HG03565 (cell line): Measurements from ENCODE around the gene DLGAP1.
A peak's percentile ranks its signal among the peaks of the same experiment; 100 is the strongest.

Source experiments
- ATAC-seq: cut with Tn5 transposase; IDR thresholded peaks from one replicate; pipeline ENCODE4 v1.9.1; 2021; ENCODE audit warnings: mild to moderate bottlenecking, moderate library complexity; ENCODE audit not compliant: unreplicated experiment

DLGAP1 gene

DNA sequence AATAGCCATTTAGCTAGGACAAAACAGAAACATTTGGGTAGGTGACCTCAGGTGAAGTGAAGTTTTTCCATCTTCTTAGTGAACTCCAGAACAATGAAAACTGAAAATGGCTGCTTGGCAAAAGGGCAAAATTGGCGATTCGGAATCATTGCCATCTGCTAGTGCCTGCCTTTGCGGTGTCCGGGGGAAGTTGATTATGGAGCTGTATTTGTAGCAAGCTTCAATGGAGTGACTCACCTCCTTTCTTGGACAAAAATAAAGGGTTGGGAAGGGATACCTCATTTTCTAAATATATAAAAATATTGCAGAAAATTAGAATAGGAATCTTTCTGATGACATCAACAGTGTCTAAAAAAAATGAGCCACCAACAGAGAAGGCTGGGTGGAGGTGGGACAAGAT, 544.6 kb downstream of the DLGAP1 start:
- ATAC-seq = no peak

DNA sequence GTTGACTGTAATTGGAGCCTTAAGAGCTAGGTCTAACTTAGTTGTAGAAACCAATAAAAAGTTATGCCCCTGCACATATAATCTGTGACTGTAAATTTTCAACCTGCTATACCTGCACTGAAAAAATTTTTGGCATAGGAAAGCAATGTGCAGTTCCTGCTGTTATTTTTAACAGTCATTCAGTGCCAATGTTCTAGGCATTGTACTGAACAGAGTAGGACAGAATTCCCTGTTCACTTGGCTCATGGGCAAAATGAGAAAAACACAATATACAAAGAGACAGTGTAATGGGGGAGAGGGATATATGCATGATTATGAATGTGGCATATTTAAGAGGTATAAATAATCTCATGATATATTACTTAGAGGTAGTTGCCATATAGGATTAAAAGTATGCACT, 547.2 kb downstream of the DLGAP1 start:
- no peak for ATAC-seq

DNA sequence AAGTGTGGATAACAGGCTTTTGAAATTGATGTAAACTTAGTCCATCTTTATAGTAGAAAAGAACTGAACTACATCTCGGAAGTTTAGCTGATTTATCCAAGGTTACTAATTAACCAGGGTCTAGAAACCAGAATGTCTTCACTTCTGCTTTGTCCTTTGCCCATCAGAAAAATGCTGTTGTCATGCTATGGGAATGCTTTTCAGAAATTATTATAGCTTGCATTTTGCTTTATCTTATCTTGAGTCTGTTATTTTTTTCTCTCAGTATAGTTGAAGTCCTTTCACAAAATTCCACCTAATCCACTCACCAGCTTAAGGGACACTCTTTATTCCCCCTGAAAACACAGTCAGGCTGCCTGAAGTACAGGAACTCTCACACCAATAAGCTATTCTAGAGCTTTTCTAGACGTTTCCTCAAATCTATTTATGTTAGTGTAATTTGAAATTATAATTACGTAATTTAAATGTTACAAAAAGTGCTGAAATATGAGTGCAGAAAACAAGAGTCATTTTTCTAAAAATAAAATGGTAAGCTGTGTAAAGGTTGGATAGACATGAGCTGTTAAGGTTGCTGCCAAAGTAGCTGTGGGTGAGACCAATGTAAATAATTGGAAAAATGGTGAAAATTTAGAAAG, 548.9 kb downstream of the DLGAP1 start:
- no peak for ATAC-seq

DNA sequence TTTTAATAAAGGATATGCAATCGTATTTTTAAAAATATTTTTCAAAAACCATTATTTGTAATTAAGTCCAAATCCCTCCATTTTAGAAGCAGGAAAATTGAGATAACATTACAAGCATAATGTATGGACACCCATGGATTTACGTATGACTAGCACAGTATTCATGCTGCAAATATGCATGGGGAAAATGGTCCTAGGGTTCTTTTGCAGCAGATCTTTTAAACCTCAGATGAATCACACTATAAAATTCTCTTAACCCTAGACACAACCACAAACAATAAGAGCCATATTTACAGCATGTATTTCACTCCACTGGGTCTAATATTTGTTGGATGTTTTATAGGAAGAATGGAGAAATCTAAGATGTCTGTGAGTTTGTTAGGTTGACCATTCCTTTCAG, 551.8 kb downstream of the DLGAP1 start:
- ATAC-seq = no peak

DNA sequence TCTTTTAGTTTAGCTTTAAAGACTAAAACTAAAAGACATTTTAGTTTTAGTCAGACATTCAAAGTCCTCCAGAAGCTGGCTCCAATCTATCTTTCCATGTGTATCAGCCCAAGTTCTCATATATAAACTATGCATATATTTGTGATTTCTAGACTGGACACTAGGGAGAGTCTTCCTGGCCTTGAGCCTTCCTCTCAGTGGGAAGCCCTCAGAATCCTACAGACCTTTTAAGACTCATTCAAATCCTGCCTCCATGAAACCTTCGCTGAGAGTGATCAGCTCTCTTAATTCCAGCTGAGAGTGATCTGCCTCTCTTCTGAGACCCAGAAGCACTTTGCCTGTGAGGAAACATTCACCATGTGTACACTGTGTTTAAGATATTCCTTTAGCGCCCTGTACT, 552.4 kb downstream of the DLGAP1 start:
- no peak for ATAC-seq

DNA sequence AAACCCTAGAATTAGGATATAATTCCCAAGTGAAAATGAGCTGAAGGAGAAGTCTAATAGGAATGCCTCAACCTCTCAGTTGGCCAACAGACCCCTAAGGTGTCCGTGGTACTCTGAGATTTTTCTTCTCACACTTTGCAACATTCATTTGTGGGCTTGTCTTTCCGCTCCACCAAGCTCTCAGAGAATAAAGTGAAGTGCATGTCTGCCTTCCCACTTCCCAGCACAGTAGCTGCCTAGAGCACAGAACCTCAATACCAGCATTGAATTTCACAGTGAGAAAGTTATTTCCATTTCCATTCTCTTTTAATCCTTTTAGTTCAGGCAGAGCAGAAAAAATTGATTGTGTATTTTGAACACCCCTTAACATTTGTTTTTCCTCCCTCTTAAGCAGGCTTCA, 553.3 kb downstream of the DLGAP1 start:
- ATAC-seq = no peak

DNA sequence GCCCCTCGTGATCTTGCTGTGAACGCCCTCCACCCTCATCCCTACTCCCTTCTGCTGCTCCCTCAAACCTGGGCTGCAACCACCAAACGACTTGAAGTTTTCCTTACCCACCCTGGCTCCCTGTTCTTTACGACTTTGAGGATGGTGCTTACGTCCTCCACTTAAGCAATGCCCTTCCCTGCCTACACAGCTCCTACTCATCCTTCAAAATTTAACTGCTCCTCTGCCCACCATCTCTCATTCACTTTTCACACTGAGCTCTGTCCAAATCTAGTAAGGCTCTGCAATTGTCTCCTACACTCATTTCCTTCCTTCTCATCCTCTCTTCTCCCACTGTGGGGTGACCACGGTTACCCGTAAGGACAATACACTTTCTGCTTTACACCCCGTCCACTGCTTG, 554.1 kb downstream of the DLGAP1 start:
- no peak for ATAC-seq

DNA sequence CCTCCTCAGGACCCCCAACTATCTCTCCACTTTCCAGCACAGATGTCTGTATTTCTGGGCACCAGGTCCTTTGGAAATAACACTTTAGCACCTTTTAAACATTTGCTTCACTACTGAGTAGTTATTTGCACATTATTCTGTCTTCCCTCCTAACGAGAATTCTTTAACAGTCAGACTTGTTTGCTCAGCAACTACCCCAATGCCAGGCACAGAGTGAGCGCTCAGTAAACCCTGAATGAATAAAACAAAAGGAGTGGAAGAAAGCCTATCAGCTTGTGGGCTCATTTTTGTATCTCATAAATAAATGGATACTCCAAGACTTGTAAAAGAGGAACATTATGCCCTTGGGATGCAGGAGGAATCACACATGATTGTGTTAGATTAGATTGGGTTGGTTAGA, 554.8 kb downstream of the DLGAP1 start:
- no peak for ATAC-seq

DNA sequence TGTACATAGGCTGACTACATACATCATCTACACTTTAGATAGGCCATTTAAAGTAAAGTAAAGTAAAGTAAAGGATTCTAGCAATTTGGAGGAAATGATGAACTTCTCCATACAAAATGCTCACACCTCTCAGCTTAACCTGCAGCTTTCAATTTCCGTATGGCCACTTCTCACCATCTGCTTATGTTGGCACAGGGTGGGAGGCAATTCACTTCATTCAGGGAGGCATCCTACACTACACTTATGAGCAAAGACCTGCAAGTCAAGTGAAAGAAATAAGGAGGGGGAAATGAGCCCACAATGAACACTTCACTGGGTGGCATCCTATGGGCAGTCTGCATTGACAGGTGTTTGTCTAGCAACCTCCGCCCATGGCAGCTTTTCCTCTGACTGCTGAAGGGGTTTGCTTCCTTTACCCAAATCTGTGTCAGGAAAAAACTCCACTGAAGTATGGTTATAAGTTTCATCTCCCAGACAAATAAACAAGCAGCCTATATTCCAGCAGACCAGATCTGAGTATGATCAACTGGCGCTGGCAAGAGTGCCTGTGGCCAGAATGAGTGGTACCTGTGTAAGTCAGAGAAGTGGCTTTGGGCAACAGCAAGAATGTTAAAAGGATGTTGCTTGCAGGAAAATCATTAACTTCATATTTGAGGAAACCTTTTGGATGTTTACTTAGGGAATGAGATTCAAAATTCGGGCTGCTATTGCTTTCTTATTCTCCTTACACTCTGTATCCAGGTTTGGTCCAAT, 556.1 kb downstream of the DLGAP1 start:
- ATAC-seq = no peak

DNA sequence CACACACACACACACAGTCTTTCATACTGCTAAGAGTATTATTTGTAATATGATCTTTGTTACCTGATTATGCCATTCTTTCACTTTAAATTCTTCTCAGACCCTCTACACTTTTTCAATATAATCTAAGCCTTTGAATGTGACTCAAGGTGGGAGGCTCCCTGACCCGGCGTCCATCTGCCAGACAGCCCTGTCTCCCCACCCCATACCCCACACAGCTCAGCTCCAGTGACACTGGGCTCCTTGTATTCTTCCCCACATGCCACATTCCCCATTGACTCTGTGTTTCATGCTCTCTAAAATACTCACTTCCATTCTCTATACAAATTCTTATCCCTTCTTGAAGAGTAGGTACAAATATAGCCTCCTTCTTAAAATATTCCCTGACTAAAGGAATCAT, 563.0 kb downstream of the DLGAP1 start:
- no peak for ATAC-seq

DNA sequence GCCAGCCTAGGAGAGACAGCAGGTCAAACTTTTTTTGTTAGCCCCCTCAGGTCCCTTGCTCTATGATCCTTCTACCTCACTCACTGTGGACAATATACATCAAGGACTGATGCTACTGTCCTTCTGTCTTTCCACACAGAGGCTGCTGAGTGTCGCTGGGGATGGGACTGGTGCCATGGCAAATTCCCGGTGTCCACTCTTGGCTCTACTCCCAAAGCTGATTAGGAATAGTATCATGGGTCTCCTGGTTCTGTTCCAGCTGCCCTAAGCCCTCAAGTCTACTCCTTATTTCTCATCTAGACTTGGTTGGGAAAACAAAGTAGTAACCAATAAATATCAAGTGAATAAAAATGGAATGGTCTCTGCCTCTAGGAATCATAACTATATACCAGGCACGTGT, 563.9 kb downstream of the DLGAP1 start:
- ATAC-seq = no peak

DNA sequence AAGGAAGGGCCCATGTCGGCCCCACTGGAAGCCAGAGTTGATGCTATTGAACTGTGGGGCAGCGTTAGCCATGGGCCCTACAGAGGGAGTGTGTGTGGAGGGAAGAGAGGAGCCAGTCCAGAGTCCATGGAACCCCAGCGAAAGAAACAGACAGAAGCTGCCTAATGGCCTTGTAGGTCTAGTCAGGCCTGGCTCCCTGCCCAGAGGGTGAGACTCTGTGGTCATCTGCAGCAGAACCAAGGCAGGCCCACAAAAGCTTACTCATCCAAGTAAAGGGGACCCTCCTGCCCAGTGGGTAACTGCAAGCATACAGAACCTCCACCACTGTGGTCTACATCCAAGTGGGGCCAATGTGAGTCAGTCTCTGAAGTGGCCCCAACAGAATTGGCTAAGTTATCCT, 565.3 kb downstream of the DLGAP1 start:
- no peak for ATAC-seq

DNA sequence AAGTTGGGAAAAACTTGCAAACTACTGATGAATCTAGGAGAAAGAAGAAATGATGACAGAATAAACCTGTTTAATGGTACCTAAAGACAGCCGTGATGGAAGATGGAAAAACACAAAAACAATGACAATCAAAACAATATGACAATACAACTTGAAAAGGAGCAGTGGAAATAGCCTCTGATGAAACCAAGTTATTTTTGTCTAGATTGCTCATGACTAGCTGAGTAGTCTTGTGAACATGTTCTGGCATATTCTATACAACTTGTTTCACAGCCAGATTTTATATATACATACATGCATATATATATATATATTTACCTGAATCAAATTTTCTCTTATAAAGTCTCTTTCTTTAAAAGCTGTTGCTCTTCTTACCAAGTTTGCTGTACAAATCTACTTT, 566.0 kb downstream of the DLGAP1 start:
- ATAC-seq = no peak

DNA sequence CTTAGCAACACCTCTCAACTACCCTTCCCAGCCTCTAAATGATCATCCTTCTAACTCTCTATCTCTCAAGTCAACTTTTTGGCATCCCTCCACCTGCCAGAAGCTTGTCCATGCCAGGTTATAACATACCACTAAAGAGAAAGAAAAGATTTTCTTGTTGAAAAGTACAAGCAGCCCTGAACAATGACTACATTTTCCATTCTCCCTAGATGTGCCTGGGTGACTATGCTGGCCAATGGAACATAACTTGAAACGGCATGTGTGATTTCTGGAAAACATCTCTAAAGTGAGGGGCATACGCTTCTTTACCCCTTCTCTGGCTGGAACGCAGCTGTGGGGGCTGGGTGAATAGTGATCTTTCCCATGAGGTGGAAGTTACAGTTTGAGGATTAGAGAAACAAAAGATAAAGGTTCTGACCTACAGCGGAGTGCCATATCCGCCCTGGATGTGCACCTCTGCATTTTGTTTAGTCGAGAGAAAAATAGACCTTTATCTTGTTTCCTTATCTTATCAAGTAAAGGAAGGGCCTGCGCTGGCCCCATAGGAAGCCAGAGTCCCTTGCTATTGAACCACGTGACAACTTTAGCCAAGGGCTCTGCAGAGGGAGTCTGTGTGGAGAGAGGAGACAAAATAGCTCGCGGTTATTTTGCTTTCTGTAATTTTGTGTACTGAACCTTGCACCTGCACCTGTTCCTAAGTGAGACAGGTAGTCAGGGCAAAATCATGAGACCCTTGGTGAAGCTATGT, 568.4 kb downstream of the DLGAP1 start:
- no peak for ATAC-seq

DNA sequence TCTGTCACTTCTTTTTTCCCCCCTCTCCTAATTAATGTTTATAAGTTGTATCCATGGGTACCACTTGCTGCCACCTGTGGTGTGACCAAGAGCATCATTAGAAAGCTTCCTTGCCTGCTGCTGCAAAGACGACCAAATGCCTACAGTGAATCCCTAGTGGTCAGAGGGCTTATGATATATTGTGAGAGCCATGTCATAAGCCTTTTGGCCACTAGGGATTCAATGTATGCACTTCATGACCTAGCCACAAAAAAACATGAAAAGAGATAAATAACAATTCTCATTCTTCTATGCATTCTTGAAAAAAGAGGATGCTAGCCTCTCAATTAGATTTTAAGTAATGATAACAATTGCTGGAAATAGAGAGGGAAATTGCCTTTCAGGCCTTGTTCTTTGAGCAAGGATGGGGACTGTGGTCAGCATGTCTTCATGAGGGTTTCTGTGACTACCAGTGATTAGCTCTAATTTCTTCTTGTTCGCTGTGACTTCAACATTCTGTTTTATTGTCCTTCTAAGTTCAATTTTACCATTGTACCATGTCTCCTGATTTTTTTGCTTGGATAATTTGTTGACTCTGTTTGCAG, 569.8 kb downstream of the DLGAP1 start:
- ATAC-seq = peak; percentile 54

DNA sequence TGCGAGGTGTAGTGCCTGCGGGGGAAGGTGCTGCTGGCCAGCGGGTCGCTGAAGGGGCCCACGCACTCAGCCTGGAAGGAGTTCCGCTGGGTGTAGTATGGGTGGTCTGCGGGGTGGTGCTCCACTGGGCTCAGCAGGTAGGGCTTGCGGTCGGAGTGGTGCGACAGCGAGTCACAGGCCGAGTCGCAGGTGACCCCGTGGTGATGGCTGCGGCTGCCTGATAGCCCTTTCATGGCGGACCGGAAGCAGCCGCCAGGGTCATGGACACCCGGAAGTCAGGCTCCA, 575.3 kb downstream of the DLGAP1 start:
- no peak for ATAC-seq

DNA sequence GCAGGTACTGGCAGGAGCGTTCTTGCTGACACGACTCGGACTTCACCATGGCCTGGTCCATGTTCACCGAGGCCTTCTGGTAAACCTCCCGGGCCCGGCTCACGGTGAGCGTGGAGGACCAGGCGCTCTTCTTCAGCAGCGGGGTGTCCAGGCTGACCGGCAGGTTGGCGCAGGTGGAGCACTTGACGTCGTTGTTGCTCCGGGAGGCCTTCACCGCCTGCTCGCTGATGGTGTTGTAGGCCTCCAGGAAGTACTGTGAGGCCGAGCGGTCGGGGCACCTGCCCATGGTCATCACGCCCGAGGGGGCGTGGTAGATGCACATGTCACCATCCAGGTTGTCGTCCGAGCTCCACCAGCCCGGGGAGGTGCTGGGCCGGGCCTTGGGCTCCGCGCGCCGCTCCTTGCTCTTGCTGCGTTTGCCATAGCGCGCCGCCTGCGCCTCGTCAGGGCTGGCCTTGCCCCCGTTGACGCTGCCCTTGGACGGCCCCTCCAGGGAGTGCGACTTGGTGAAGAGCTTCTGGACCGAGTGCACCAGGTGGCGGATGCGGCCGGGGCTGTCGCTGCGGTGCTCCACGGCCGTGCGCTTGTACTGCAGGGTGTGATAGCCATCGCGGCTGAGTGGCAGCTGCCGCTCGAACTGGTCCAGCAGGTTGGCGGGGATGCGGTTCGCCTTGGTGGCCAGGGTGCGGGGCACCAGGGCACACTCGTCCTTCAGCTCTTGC, 575.8 kb downstream of the DLGAP1 start:
- no peak for ATAC-seq

DNA sequence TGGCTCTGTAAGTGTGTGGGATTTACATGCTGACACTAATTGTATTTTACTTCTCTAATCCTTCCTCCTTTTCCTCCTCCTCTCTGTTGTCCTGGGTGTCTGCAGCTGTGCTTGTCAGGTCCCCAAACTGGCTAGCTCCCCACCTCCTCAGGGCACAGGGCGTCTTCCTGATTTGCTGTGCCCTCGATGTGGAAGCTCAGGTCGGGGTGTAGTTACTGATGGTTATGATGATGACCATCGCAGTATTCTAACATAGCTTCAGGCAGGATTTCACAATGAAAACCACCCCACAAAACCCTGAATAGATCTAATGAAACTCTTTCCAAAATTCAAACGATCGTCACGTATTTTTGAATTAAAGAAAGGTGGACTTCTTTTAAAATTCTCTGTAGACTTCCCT, 576.7 kb downstream of the DLGAP1 start:
- no peak for ATAC-seq

DNA sequence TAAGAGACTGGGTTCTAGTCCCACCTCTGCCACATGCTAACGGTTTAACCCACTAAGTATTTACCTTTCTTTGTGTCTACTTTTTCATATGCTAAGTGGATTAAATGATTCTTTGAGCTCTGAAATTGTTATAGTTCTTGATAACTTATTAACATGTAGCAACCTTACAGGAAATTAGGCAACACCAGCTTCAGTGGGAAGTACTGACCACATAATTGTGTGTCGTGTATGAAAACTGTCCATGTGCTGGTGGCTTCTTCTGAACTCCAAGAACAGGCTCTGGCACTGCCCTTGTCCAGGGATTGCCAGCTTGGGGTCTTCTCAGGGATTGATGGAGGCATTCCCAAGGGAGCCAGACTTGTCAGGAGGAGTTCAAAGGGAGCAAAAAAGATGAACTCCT, 577.4 kb downstream of the DLGAP1 start:
- no peak for ATAC-seq

DNA sequence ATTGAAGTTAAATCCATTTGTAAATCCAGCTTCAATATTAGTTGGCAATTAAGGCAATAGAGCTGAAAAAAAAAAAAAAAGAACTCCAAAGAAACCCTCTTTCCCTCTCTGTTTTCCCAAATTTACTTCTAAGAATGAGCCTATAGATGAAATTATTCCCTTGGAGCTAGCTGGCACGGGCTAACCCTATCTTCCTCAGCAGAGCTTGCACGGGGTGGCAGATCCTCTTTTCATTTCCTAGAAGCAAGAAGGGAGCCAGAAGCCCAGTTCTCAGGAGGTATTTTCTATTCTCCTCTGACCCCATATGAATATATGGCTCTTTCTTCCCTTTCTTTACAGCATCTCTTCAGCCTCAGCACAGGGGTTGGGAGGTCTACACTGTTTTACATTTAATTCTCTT, 579.1 kb downstream of the DLGAP1 start:
- ATAC-seq = no peak

DNA sequence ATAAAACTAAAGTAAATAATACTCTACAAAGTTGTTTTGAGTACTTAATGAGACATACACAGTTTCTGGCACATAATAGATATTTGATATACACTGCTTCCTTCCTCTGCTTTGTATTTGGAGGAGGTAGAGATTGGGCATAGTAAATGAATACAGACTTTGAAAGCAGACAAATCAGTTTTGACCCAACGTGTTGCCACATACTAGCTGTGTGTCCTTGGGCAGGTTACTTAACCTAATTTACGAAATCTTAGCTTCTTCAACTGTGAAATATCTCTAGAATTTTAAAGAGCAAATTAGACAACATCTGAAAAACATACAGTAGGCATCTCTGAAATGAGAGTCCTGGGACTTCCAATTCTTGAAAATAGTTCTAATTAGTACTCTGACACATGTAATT, 579.7 kb downstream of the DLGAP1 start:
- no peak for ATAC-seq
